Measurements from ENCODE around the gene HOXD10. TPM values are rescaled to one million over a fixed set of nuclear protein-coding genes. Genes with fewer than 3 reads are reported as not detected.
A peak's percentile ranks its signal among the peaks of the same experiment; 100 is the strongest.

The HOXD10 gene
- total RNA-seq, 1 experiment from 2014 or later, result 0.03 TPM

- Histone ChIP-seq H3K36me3 (replicated peaks; ENCODE audit: control insufficient read depth, insufficient read depth, low read length) (no peaks in the 10 kb centered on the region), H3K27me3 (ENCODE audit: control insufficient read depth, insufficient read depth, low read length) (peaks cover 98% of the 10 kb centered on the region), H3K4me3 (ENCODE audit: insufficient read depth, low read depth, low read length) (no peak overlapping the region)
- peak; percentile 67 for DNase-seq
These were observed 31.4 kb downstream of the HOXD10 start for GRCh38 chr2:176147800-176148496.

GRCh38 chr2:176148751-176149421 is 32.3 kb downstream of the HOXD10 start:
- no peak for DNase-seq
- H3K36me3 ChIP-seq (replicated peaks; ENCODE audit: control insufficient read depth, insufficient read depth, low read length), result no peaks in the 10 kb centered on the region
- H3K4me3 ChIP-seq (ENCODE audit: insufficient read depth, low read depth, low read length), result no peak overlapping the region
- H3K27me3 ChIP-seq (ENCODE audit: control insufficient read depth, insufficient read depth, low read length), result peaks cover 98% of the 10 kb centered on the region

- Histone ChIP-seq H3K36me3 (replicated peaks; ENCODE audit: control insufficient read depth, insufficient read depth, low read length) (no peaks in the 10 kb centered on the region), H3K27me3 (ENCODE audit: control insufficient read depth, insufficient read depth, low read length) (peaks cover 100% of the 10 kb centered on the region), H3K4me3 (ENCODE audit: insufficient read depth, low read depth, low read length) (no peak overlapping the region)
- DNase-seq, result peak; percentile 68
These were observed 32.9 kb downstream of the HOXD10 start for GRCh38 chr2:176149481-176149938.

- peak; percentile 53 for DNase-seq
These were observed 33.5 kb downstream of the HOXD10 start for GRCh38 chr2:176149939-176150583.

GRCh38 chr2:176150584-176151441 is 34.2 kb downstream of the HOXD10 start:
- peak; percentile 69 for DNase-seq
- H3K27me3 ChIP-seq (ENCODE audit: control insufficient read depth, insufficient read depth, low read length), result peaks cover 100% of the 10 kb centered on the region
- H3K36me3 ChIP-seq (replicated peaks; ENCODE audit: control insufficient read depth, insufficient read depth, low read length), result no peaks in the 10 kb centered on the region
- H3K4me3 ChIP-seq (ENCODE audit: insufficient read depth, low read depth, low read length), result no peak overlapping the region

More at GRCh38 chr2:176149939-176150583, 33.5 kb downstream of the HOXD10 start:
- H3K27me3 ChIP-seq (ENCODE audit: control insufficient read depth, insufficient read depth, low read length), result peaks cover 100% of the 10 kb centered on the region
- H3K36me3 ChIP-seq (replicated peaks; ENCODE audit: control insufficient read depth, insufficient read depth, low read length), result no peaks in the 10 kb centered on the region
- no peak overlapping the region for H3K4me3 ChIP-seq (ENCODE audit: insufficient read depth, low read depth, low read length)

GRCh38 chr2:176151442-176152287 is 35.1 kb downstream of the HOXD10 start, which contains the start of gene HOXD4:
Gene HOXD4, plus strand, starts transcription at chr2:176151550. Its CDS starts 84 bp downstream, at chr2:176151634.
- no peaks in the 10 kb centered on the region for H3K36me3 ChIP-seq (replicated peaks; ENCODE audit: control insufficient read depth, insufficient read depth, low read length)
- DNase-seq, result peak; percentile 81
- no peak within 1 kb of the TSS for H3K4me3 ChIP-seq (ENCODE audit: insufficient read depth, low read depth, low read length)
- peaks cover 100% of the 10 kb centered on the region for H3K27me3 ChIP-seq (ENCODE audit: control insufficient read depth, insufficient read depth, low read length)

- Histone ChIP-seq H3K27me3 (ENCODE audit: control insufficient read depth, insufficient read depth, low read length) (peaks cover 100% of the 10 kb centered on the region), H3K4me3 (ENCODE audit: insufficient read depth, low read depth, low read length) (no peak overlapping the region), H3K36me3 (replicated peaks; ENCODE audit: control insufficient read depth, insufficient read depth, low read length) (no peaks in the 10 kb centered on the region)
- DNase-seq, result peak; percentile 73
These were observed 36.0 kb downstream of the HOXD10 start for GRCh38 chr2:176152350-176153181.

- Histone ChIP-seq H3K27me3 (ENCODE audit: control insufficient read depth, insufficient read depth, low read length) (peaks cover 100% of the 10 kb centered on the region), H3K4me3 (ENCODE audit: insufficient read depth, low read depth, low read length) (no peak overlapping the region), H3K36me3 (replicated peaks; ENCODE audit: control insufficient read depth, insufficient read depth, low read length) (no peaks in the 10 kb centered on the region)
- DNase-seq, result no peak
These were observed 38.1 kb downstream of the HOXD10 start for GRCh38 chr2:176154576-176155252.

GRCh38 chr2:176155356-176156044 is 38.9 kb downstream of the HOXD10 start:
- DNase-seq, result peak; percentile 63
- Histone ChIP-seq H3K27me3 (ENCODE audit: control insufficient read depth, insufficient read depth, low read length) (peaks cover 100% of the 10 kb centered on the region), H3K4me3 (ENCODE audit: insufficient read depth, low read depth, low read length) (no peak overlapping the region), H3K36me3 (replicated peaks; ENCODE audit: control insufficient read depth, insufficient read depth, low read length) (no peaks in the 10 kb centered on the region)

- DNase-seq, result peak; percentile 63
- peaks cover 100% of the 10 kb centered on the region for H3K27me3 ChIP-seq (ENCODE audit: control insufficient read depth, insufficient read depth, low read length)
- H3K4me3 ChIP-seq (ENCODE audit: insufficient read depth, low read depth, low read length), result no peak overlapping the region
- H3K36me3 ChIP-seq (replicated peaks; ENCODE audit: control insufficient read depth, insufficient read depth, low read length), result no peaks in the 10 kb centered on the region
These were observed 39.8 kb downstream of the HOXD10 start for GRCh38 chr2:176156301-176156806.

- Histone ChIP-seq H3K4me3 (ENCODE audit: insufficient read depth, low read depth, low read length) (no peak within 1 kb of the TSS), H3K36me3 (replicated peaks; ENCODE audit: control insufficient read depth, insufficient read depth, low read length) (no peaks in the 10 kb centered on the region), H3K27me3 (ENCODE audit: control insufficient read depth, insufficient read depth, low read length) (peaks cover 100% of the 10 kb centered on the region)
- peak; percentile 78 for DNase-seq
These were observed 40.4 kb downstream of the HOXD10 start, which contains the start of gene HOXD3 for GRCh38 chr2:176156807-176157498. Gene HOXD3, plus strand, starts transcription at chr2:176157307. Its CDS starts 11,808 bp downstream, at chr2:176169115.
